ENCODE data around the gene CRYBB2. TPM values are rescaled to one million over a fixed set of nuclear protein-coding genes. Genes with fewer than 3 reads are reported as not detected.
"Not testable (repeated sequence)": the region's sequence is repeated elsewhere in the genome, so short reads cannot be mapped to it uniquely, and the experiment has no call there.

Gene CRYBB2
- total RNA-seq, 1 donor from 2014 or later: not detected

DNA sequence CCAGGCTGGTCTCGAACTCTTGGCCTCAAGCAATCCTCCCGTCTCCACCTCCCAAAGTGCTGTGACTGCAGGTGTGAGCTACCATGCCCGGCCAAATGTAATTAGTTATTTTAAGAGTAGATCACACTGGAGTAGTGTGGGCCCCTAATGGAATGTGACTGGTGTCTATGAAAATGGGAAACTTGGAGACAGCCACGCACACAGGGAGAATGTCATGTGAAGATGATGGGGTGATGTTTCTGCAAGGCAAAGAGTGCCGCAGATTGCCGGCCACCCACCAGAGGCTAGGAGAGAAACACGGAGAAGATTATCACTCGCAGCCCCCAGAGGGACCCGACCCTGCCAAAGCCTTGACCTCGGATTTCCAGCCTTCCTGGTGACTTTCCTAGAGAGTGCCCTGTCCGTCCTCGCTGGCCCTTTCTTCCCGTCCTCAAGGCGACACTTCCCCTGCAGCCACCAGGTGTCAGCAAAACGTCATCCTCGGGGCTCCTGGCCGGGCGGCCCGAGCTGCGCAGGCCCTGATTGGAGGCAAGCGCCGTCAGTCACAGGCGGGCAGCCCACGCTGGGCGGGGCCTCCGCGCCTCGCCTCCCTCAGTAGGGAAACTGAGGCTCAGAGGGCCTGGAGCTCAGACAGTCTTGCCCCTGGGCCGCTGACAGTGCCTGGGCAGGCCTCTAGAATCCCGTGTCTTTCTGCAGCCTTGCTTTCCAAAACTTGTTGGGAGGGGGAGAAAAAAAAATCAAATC is 16.3 kb downstream of the CRYBB2 start:
- ChIA-PET CTCF (interaction anchor here (1.0 to 1.4 kb wide), 4 partner anchors 96 to 121 kb away, joined by 3 to 4 read pairs (median 3); no protein-coding TSS in a partner anchor), POLR2A (no interaction called here)
- H3K4me3 Mint-ChIP-seq: no peak overlapping the region
- peaks cover 6% of the 10 kb centered on the region for H3K4me1 Mint-ChIP-seq
- peaks cover 29% of the 10 kb centered on the region for H3K27me3 Mint-ChIP-seq
- TF ChIP-seq, protein P1, sequence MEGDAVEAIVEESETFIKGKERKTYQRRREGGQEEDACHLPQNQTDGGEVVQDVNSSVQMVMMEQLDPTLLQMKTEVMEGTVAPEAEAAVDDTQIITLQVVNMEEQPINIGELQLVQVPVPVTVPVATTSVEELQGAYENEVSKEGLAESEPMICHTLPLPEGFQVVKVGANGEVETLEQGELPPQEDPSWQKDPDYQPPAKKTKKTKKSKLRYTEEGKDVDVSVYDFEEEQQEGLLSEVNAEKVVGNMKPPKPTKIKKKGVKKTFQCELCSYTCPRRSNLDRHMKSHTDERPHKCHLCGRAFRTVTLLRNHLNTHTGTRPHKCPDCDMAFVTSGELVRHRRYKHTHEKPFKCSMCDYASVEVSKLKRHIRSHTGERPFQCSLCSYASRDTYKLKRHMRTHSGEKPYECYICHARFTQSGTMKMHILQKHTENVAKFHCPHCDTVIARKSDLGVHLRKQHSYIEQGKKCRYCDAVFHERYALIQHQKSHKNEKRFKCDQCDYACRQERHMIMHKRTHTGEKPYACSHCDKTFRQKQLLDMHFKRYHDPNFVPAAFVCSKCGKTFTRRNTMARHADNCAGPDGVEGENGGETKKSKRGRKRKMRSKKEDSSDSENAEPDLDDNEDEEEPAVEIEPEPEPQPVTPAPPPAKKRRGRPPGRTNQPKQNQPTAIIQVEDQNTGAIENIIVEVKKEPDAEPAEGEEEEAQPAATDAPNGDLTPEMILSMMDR (IDR thresholded peaks at IDR 0.05): no peak
- DNase-seq (peak; percentile 56), ATAC-seq (ENCODE audit: low read depth) (peak; percentile 89)
- intact Hi-C loops (cut with micrococcal nuclease): loop anchor here (2.0 kb wide), 3 partner anchors 47 to 1095 kb away; no protein-coding TSS in a partner anchor
- no peak overlapping the region for H3K27ac Mint-ChIP-seq
- no peaks in the 10 kb centered on the region for H3K9me3 Mint-ChIP-seq
- no peaks in the 10 kb centered on the region for H3K36me3 Mint-ChIP-seq (ENCODE audit: low read depth)

DNA sequence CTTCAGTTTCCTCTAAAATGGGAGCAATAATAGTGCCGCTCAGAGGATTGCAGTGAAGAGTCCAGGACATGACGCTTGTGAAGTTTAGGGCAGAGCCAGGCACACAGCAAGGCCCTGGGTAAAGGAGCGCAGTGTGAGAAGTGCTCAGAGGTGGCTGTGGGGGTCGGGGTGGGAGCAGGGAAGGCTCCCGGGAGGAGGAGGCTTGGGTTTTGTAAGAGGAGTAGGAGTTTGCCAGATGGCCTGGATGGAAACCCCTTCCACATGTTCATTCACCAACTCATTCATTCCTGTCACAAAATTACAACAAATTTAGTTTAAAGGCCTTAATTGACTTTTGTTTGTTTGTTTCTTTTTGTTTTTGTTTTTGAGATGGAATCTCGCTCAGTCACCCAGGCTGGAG is 17.0 kb downstream of the CRYBB2 start:
- TF ChIP-seq, protein P1 (IDR thresholded peaks at IDR 0.05): no peak
- intact Hi-C loops (cut with micrococcal nuclease): loop anchor here (2.0 kb wide), 1 partner anchor 1094 kb away; no protein-coding TSS in a partner anchor
- CTCF ChIA-PET: interaction anchor here (1.0 to 1.4 kb wide), 4 partner anchors 95 to 120 kb away, joined by 3 to 4 read pairs (median 3); no protein-coding TSS in a partner anchor
- no peak for DNase-seq
- POLR2A ChIA-PET: no interaction called here
- peaks cover 6% of the 10 kb centered on the region for H3K4me1 Mint-ChIP-seq
- ATAC-seq (ENCODE audit: low read depth): no peak
- H3K9me3 Mint-ChIP-seq: no peaks in the 10 kb centered on the region
- no peak overlapping the region for H3K27ac Mint-ChIP-seq
- no peak overlapping the region for H3K4me3 Mint-ChIP-seq
- no peaks in the 10 kb centered on the region for H3K36me3 Mint-ChIP-seq (ENCODE audit: low read depth)
- H3K27me3 Mint-ChIP-seq: peaks cover 33% of the 10 kb centered on the region

DNA sequence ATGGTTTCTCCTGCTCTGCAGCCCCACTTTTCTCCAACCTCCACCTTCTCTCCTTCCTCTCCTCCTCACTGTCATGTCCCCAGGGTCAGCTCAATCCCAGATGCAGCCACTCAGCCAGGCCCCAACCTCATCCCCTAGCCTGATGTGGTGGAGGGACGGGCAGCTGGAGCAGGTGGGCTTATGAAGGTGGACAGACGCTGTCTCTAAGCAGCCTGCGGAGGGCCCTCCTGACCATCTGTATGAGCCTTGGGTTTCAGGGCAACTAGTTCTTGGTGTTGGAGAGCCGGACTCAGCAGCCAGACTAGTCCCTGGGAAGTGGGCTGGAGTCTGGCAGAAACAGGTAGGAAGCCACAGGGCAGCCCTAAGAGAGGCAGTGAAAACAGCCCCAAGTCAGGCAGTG is 18.1 kb downstream of the CRYBB2 start:
- DNase-seq (no peak), ATAC-seq (ENCODE audit: low read depth) (no peak)
- H3K27me3 Mint-ChIP-seq: peaks cover 30% of the 10 kb centered on the region
- peaks cover 6% of the 10 kb centered on the region for H3K4me1 Mint-ChIP-seq
- no peak overlapping the region for H3K27ac Mint-ChIP-seq
- no peak overlapping the region for H3K4me3 Mint-ChIP-seq
- TF ChIP-seq, protein P1 (IDR thresholded peaks at IDR 0.05): no peak
- no peaks in the 10 kb centered on the region for H3K36me3 Mint-ChIP-seq (ENCODE audit: low read depth)
- no peaks in the 10 kb centered on the region for H3K9me3 Mint-ChIP-seq
- POLR2A ChIA-PET: interaction anchor here (0.6 kb wide), 1 partner anchor 46 kb away, joined by 3 read pairs; no protein-coding TSS in a partner anchor
- intact Hi-C loops (cut with micrococcal nuclease): loop anchor here (2.0 kb wide), 1 partner anchor 1093 kb away; no protein-coding TSS in a partner anchor
- CTCF ChIA-PET: interaction anchor here (1.3 kb wide), 1 partner anchor 96 kb away, joined by 5 read pairs; no protein-coding TSS in a partner anchor

DNA sequence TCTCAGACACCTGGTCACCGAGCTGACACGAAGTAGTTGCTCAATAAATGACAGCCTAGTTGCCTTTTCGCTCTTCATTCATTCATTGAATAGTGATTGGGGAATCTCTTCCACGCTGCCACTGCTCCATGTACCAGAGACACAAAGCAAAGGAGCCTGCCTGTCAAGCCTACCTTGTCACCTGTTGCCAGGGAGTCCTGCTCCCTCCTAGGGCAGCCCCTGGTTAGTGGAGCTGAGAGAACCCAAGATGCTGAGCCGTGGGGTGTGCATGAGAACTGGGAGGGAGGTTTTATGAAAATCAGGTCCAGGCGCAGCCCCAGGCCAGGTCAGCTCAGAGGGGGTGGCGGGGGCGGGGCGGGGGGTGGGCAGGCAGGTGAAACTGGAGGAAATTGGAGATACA is 18.6 kb downstream of the CRYBB2 start:
- CTCF ChIA-PET: interaction anchor here (1.3 kb wide), 1 partner anchor 96 kb away, joined by 5 read pairs; no protein-coding TSS in a partner anchor
- H3K36me3 Mint-ChIP-seq (ENCODE audit: low read depth); DNase-seq; intact Hi-C loops (cut with micrococcal nuclease); H3K9me3 Mint-ChIP-seq; H3K4me1 Mint-ChIP-seq; H3K4me3 Mint-ChIP-seq; H3K27ac Mint-ChIP-seq: not testable (repeated sequence)
- ATAC-seq (ENCODE audit: low read depth): peak; percentile 79
- peaks cover 30% of the 10 kb centered on the region for H3K27me3 Mint-ChIP-seq
- POLR2A ChIA-PET: interaction anchor here (0.6 kb wide), 2 partner anchors 36 to 46 kb away, joined by 3 read pairs; no protein-coding TSS in a partner anchor

DNA sequence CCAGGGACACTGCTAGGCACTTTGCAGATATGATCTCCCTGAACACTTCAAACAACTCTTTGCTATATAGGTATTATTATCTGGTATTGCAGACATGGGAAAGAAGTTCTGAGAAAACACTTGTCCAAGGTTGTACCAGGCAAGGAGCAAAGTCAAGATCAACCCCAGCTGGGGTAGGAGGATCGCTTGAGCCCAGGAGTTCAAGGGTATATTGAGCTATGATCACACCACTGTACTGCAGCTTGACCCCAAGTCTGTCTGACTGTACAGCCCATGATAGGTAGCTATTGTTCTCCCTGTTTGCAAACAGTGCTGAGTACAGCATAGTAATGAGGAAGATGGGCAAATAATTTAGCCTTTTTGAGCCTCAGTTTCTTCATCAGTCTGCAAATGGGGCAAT is 35.7 kb downstream of the CRYBB2 start:
- H3K36me3 Mint-ChIP-seq (ENCODE audit: low read depth); ATAC-seq (ENCODE audit: low read depth); H3K9me3 Mint-ChIP-seq; CTCF ChIA-PET; H3K4me3 Mint-ChIP-seq; DNase-seq; intact Hi-C loops (cut with micrococcal nuclease); H3K4me1 Mint-ChIP-seq; H3K27me3 Mint-ChIP-seq; POLR2A ChIA-PET; H3K27ac Mint-ChIP-seq: not testable (repeated sequence)

DNA sequence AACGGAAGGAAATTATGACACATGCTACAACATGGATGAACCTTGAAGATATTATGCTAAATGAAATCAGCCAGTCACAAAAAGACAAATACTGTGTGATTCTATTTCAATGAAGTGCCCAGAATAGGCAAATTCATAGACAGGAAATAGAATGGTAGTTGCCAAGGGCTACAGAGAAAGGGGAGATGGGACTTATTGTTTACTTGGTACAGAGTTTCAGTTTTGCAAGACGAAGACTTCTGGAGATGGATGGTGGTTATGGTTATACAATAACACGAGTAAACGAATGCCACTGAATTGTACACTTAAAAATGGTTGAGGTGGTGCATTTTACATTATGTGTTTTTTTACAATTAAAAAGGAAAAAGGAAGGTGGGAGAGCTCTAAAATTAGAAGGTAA is 48.1 kb downstream of the CRYBB2 start:
- intact Hi-C loops (cut with micrococcal nuclease): not testable (repeated sequence)
- ATAC-seq (ENCODE audit: low read depth): peak; percentile 18

DNA sequence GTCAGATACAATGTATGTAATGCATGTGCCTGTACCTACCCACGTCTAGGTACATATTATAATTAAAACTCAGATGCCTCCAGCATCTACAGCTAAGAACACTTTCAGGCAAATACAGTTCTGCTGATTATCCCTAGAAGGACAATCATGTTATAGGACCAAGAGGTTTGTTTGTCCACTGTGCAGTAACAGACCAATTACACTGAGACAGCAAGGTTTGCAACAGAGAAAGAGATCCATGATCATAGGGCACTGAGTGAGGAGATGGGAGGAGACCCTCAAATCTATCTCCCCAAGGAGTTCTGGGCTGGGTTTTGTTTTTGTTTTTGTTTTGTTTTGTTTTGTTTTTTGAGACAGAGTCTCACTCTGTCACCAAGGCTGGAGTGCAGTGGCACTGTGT is 49.5 kb downstream of the CRYBB2 start:
- POLR2A ChIA-PET: not testable (repeated sequence)

More for the DNA sequence above, 48.1 kb downstream of the CRYBB2 start:
- H3K27ac Mint-ChIP-seq; H3K9me3 Mint-ChIP-seq; DNase-seq; H3K4me3 Mint-ChIP-seq; H3K27me3 Mint-ChIP-seq; POLR2A ChIA-PET; H3K36me3 Mint-ChIP-seq (ENCODE audit: low read depth); H3K4me1 Mint-ChIP-seq; CTCF ChIA-PET: not testable (repeated sequence)

DNA sequence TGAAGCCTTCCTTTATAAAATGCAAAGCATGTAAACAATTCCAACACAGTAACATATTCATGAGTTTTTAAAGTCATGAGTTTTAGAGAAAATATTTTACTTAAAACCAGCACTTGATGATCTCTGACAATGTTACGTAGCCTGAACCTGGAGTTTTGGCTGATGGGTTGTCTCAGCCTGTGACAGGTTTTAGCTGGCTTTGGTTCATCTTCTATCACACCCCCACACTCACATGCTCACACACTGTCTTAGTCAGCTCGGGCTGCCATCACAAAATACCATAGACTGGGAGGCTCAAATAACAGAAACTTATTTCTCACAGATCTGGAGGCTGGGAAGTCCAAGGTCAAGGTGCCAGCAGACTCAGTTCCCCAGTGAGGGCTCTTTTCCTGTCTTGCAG is 50.6 kb downstream of the CRYBB2 start:
- POLR2A ChIA-PET; H3K27ac Mint-ChIP-seq; H3K4me3 Mint-ChIP-seq; H3K4me1 Mint-ChIP-seq; CTCF ChIA-PET; DNase-seq; intact Hi-C loops (cut with micrococcal nuclease); H3K36me3 Mint-ChIP-seq (ENCODE audit: low read depth); H3K27me3 Mint-ChIP-seq; H3K9me3 Mint-ChIP-seq; ATAC-seq (ENCODE audit: low read depth): not testable (repeated sequence)

More for the DNA sequence above, 49.5 kb downstream of the CRYBB2 start:
- H3K4me1 Mint-ChIP-seq; ATAC-seq (ENCODE audit: low read depth); H3K36me3 Mint-ChIP-seq (ENCODE audit: low read depth); intact Hi-C loops (cut with micrococcal nuclease); H3K27me3 Mint-ChIP-seq; H3K4me3 Mint-ChIP-seq; H3K27ac Mint-ChIP-seq; CTCF ChIA-PET; DNase-seq: not testable (repeated sequence)
- peaks cover 14% of the 10 kb centered on the region for H3K9me3 Mint-ChIP-seq

DNA sequence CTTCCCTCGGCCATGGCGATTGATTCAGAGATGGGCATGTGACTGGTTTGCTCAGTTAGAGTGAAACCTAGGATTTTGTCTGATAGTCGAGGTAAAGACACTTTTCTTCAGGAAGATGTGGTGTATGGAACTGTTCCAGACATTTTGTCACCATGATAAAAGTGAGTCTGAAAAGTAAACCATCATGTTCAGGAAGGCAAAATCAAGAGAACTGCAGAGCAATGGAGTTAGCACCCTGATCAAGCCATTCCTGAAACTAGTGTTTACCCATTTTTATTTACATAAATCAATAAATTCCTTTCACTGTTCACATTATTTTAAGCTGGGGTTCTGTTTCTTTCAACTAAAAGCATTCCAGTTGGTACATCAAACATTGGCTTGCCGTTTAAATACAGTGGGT is 53.8 kb downstream of the CRYBB2 start:
- POLR2A ChIA-PET; H3K36me3 Mint-ChIP-seq (ENCODE audit: low read depth); ATAC-seq (ENCODE audit: low read depth); H3K4me3 Mint-ChIP-seq; H3K9me3 Mint-ChIP-seq; CTCF ChIA-PET; intact Hi-C loops (cut with micrococcal nuclease); H3K4me1 Mint-ChIP-seq; DNase-seq; H3K27ac Mint-ChIP-seq: not testable (repeated sequence)
- peaks cover 11% of the 10 kb centered on the region for H3K27me3 Mint-ChIP-seq

Measured in activated B cell treated with CpG ODN at 0.5 μM for 24 hours (primary cell).